Measurements from ENCODE around the gene BBS2. TPM values are rescaled to one million over a fixed set of nuclear protein-coding genes. Genes with fewer than 3 reads are reported as not detected.

The BBS2 gene
- total RNA-seq, 1 donor from 2014 or later: 29.0 TPM

- DNase-seq (ENCODE audit: low read depth) (no peak), FAIRE-seq (no peak)
- Histone ChIP-seq H3K9me3 (ENCODE audit: insufficient read depth, low read depth, low read length) (no peaks in the 10 kb centered on the region), H3K27ac (ENCODE audit: low read depth, low read length) (no peak overlapping the region), H3K79me2 (ENCODE audit: insufficient read depth, low read length) (peaks cover 9% of the 10 kb centered on the region), H3K4me1 (ENCODE audit: insufficient read depth, low read length) (no peaks in the 10 kb centered on the region), H3K9ac (ENCODE audit: low read length) (no peak overlapping the region), H3K27me3 (ENCODE audit: insufficient read depth, low read length) (no peaks in the 10 kb centered on the region), H2AFZ (ENCODE audit: low read depth, low read length) (no peak overlapping the region), H3K4me3 (ENCODE audit: insufficient read depth, low read depth, low read length) (no peak overlapping the region), H3K36me3 (ENCODE audit: insufficient read depth, low read length) (peaks cover 54% of the 10 kb centered on the region), H3K4me2 (ENCODE audit: low read length) (no peak overlapping the region), H4K20me1 (ENCODE audit: insufficient read depth, low read length) (peaks cover 19% of the 10 kb centered on the region)
- H3K27me3 Mint-ChIP-seq (ENCODE audit: low read depth, unreplicated experiment): no peaks in the 10 kb centered on the region
- H3K36me3 Mint-ChIP-seq (ENCODE audit: low read depth, unreplicated experiment): peaks cover 15% of the 10 kb centered on the region
- H3K4me3 Mint-ChIP-seq (ENCODE audit: unreplicated experiment): no peak overlapping the region
- no peaks in the 10 kb centered on the region for H3K4me1 Mint-ChIP-seq (ENCODE audit: low read depth, unreplicated experiment)
- TF ChIP-seq EZH2 (IDR thresholded peaks at IDR 0.05; ENCODE audit: insufficient read depth, low read length) (no peak), CTCF (IDR thresholded peaks at IDR 0.05; ENCODE audit: insufficient read depth, low read depth, low read length) (no peak)
- no peak overlapping the region for H3K27ac Mint-ChIP-seq (ENCODE audit: unreplicated experiment)
- H3K9me3 Mint-ChIP-seq (ENCODE audit: unreplicated experiment): no peaks in the 10 kb centered on the region
Observed at GRCh38 chr16:56457927-56458470, 61.8 kb downstream of the BBS2 start.

GRCh38 chr16:56451753-56452689 lies 67.8 kb downstream of the BBS2 start:
- Mint-ChIP-seq H3K4me3 (ENCODE audit: unreplicated experiment) (peak overlapping the region; percentile 98), H3K4me1 (ENCODE audit: low read depth, unreplicated experiment) (peaks cover 22% of the 10 kb centered on the region), H3K27me3 (ENCODE audit: low read depth, unreplicated experiment) (no peaks in the 10 kb centered on the region), H3K27ac (ENCODE audit: unreplicated experiment) (peak overlapping the region; percentile 79), H3K36me3 (ENCODE audit: low read depth, unreplicated experiment) (peaks cover 3% of the 10 kb centered on the region), H3K9me3 (ENCODE audit: unreplicated experiment) (no peaks in the 10 kb centered on the region)
- peak overlapping the region; percentile 90 for H3K4me2 ChIP-seq (ENCODE audit: low read length)
- H3K9me3 ChIP-seq (ENCODE audit: insufficient read depth, low read depth, low read length): no peaks in the 10 kb centered on the region
- H3K79me2 ChIP-seq (ENCODE audit: insufficient read depth, low read length): peaks cover 68% of the 10 kb centered on the region
- H3K4me3 ChIP-seq (ENCODE audit: insufficient read depth, low read depth, low read length): peak overlapping the region; percentile 87
- H3K36me3 ChIP-seq (ENCODE audit: insufficient read depth, low read length): peaks cover 29% of the 10 kb centered on the region
- DNase-seq (ENCODE audit: low read depth) (peak; percentile 31), FAIRE-seq (peak; percentile 58)
- H4K20me1 ChIP-seq (ENCODE audit: insufficient read depth, low read length): peaks cover 55% of the 10 kb centered on the region
- TF ChIP-seq EZH2 (IDR thresholded peaks at IDR 0.05; ENCODE audit: insufficient read depth, low read length): no peak
- TF ChIP-seq CTCF (IDR thresholded peaks at IDR 0.05; ENCODE audit: insufficient read depth, low read depth, low read length): no peak
- peak overlapping the region; percentile 89 for H3K9ac ChIP-seq (ENCODE audit: low read length)
- peaks cover 13% of the 10 kb centered on the region for H3K4me1 ChIP-seq (ENCODE audit: insufficient read depth, low read length)
- H3K27ac ChIP-seq (ENCODE audit: low read depth, low read length): peak overlapping the region; percentile 83
- H2AFZ ChIP-seq (ENCODE audit: low read depth, low read length): peak overlapping the region; percentile 79
- no peaks in the 10 kb centered on the region for H3K27me3 ChIP-seq (ENCODE audit: insufficient read depth, low read length)

Measured in astrocyte (in vitro differentiated cells and primary cell).